PC-9 (cell line): ENCODE measurements around the gene C2orf42. TPM values are rescaled to one million over a fixed set of nuclear protein-coding genes. Genes with fewer than 3 reads are reported as not detected.
A peak's percentile ranks its signal among the peaks of the same experiment; 100 is the strongest.
"Not testable (repeated sequence)": the region's sequence is repeated elsewhere in the genome, so short reads cannot be mapped to it uniquely, and the experiment has no call there.

Experiments used
- BruUV-seq: library from RNA; stranded (reverse); fragments of 400-500 nt; replicated peaks from 2 replicates; lab custom pipeline; 2021; lab: Mats Ljungman, UMichigan
- CTCF ChIA-PET: fragments of 300-600 bp; sonication (Branson Sonifier 250); formaldehyde crosslinking; loops from one replicate; lab custom pipeline; 2022; ENCODE audit warnings: antibody characterized with exemption; lab: Charles Lee
- POLR2A ChIA-PET: fragments of 300-600 bp; sonication (Branson Sonifier 250); formaldehyde crosslinking; loops from one replicate; lab custom pipeline; 2022; ENCODE audit warnings: antibody characterized with exemption; ENCODE audit not compliant: unreplicated experiment; lab: Charles Lee
- DNase-seq, 2 experiments: peaks; one replicate each; pipeline versions ENCODE4 v3.0.0 to v3.0.0-alpha.2; 2015 to 2022; ENCODE audit warnings: mixed read lengths in 1 of 2
- H2AFZ ChIP-seq: fragments of 200-600 bp; sonication (generic); 2 replicates; pipeline ENCODE4 v1.8.1; 2017; ENCODE audit warnings: antibody characterized with exemption
- H3F3A ChIP-seq: fragments of 200-600 bp; sonication (generic); 2 replicates; pipeline ENCODE4 v1.8.1; 2017; ENCODE audit warnings: antibody characterized with exemption, mild to moderate bottlenecking, low read depth; ENCODE audit not compliant: insufficient read depth
- H3K27ac ChIP-seq: fragments of 200-600 bp; sonication (generic); 2 replicates; pipeline ENCODE4 v1.6.1; 2016; ENCODE audit warnings: mixed run types
- H3K27me3 ChIP-seq: fragments of 200-600 bp; sonication (generic); 2 replicates; pipeline ENCODE4 v1.6.1; 2016; ENCODE audit warnings: low read depth, mixed run types; ENCODE audit not compliant: insufficient read depth
- H3K36me3 ChIP-seq: fragments of 200-600 bp; sonication (generic); 2 replicates; pipeline ENCODE4 v1.6.1; 2016; ENCODE audit warnings: low read depth, mixed run types
- H3K4me1 ChIP-seq: fragments of 200-600 bp; sonication (generic); replicated peaks from 2 replicates; pipeline ENCODE4 v1.6.1; 2016; ENCODE audit warnings: mixed run types; ENCODE audit not compliant: insufficient read depth
- H3K4me2 ChIP-seq: fragments of 200-600 bp; sonication (generic); 2 replicates; pipeline ENCODE4 v1.6.1; 2017; ENCODE audit warnings: mixed run types
- H3K4me3 ChIP-seq: fragments of 200-600 bp; sonication (generic); 2 replicates; pipeline ENCODE4 v1.6.1; 2016; ENCODE audit warnings: mixed run types
- H3K79me2 ChIP-seq: fragments of 200-600 bp; sonication (generic); 2 replicates; pipeline ENCODE4 v1.6.1; 2017; ENCODE audit warnings: low read depth, mixed run types
- H3K9me2 ChIP-seq: fragments of 200-600 bp; sonication (generic); 2 replicates; pipeline ENCODE4 v1.8.1; 2017; ENCODE audit warnings: mild to moderate bottlenecking; ENCODE audit not compliant: insufficient read depth
- H3K9me3 ChIP-seq: fragments of 200-600 bp; sonication (generic); 2 replicates; pipeline ENCODE4 v1.8.1; 2016; ENCODE audit warnings: low read depth; ENCODE audit not compliant: insufficient read depth
- H4K20me1 ChIP-seq: fragments of 200-600 bp; sonication (generic); 2 replicates; pipeline ENCODE4 v1.8.1; 2017; ENCODE audit not compliant: insufficient read depth
- EZH2 ChIP-seq: fragments of 200-600 bp; sonication (generic); IDR thresholded peaks from 2 replicates; pipeline ENCODE4 v1.8.0; 2017; ENCODE audit warnings: antibody characterized with exemption, low read depth
- intact Hi-C: fragments of 100-400 bp; cut with micrococcal nuclease; formaldehyde crosslinking; loops from one replicate; pipeline ENCODE4 v1.10.0; 2022; ENCODE audit not compliant: unreplicated experiment
- total RNA-seq: library from RNA; stranded (reverse); gene quantifications from 2 replicates; pipeline ENCODE4 v1.2.3, GENCODE V29; 2021
- TF ChIP-seq, protein P1 (sequence below): fragments of 200-600 bp; sonication (generic); conservative IDR thresholded peaks from 2 replicates; pipeline ENCODE4 v1.6.1; 2017; ENCODE audit warnings: mixed run types, antibody characterized with exemption, mild to moderate bottlenecking, moderate library complexity

Gene C2orf42
- total RNA-seq, 1 experiment from 2014 or later, result 12.7 TPM

- BruUV-seq, result no TSS peak
- Histone ChIP-seq H3K4me3 (peak overlapping the region; percentile 85), H3K36me3 (no peaks in the 10 kb centered on the region), H2AFZ (peak overlapping the region; percentile 41; the same call in 1 of the 2 replicates), H4K20me1 (no peaks in the 10 kb centered on the region), H3K9me2 (no peaks in the 10 kb centered on the region), H3K27me3 (no peaks in the 10 kb centered on the region), H3K4me1 (peaks cover 39% of the 10 kb centered on the region), H3K27ac (peak overlapping the region; percentile 99), H3F3A (peaks cover 39% of the 10 kb centered on the region), H3K79me2 (peaks cover 4% of the 10 kb centered on the region; the same call in 1 of the 2 replicates), H3K4me2 (peak overlapping the region; percentile 98), H3K9me3 (no peaks in the 10 kb centered on the region)
- TF ChIP-seq, protein P1, sequence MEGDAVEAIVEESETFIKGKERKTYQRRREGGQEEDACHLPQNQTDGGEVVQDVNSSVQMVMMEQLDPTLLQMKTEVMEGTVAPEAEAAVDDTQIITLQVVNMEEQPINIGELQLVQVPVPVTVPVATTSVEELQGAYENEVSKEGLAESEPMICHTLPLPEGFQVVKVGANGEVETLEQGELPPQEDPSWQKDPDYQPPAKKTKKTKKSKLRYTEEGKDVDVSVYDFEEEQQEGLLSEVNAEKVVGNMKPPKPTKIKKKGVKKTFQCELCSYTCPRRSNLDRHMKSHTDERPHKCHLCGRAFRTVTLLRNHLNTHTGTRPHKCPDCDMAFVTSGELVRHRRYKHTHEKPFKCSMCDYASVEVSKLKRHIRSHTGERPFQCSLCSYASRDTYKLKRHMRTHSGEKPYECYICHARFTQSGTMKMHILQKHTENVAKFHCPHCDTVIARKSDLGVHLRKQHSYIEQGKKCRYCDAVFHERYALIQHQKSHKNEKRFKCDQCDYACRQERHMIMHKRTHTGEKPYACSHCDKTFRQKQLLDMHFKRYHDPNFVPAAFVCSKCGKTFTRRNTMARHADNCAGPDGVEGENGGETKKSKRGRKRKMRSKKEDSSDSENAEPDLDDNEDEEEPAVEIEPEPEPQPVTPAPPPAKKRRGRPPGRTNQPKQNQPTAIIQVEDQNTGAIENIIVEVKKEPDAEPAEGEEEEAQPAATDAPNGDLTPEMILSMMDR, result no peak
- no peak for TF ChIP-seq EZH2
- CTCF ChIA-PET, result interaction anchor here (0.6 kb wide), 2 partner anchors 223 to 227 kb away, joined by 3 to 8 read pairs; no protein-coding TSS in a partner anchor
- intact Hi-C loops, result loop anchor here (1.0 to 5.0 kb wide), 8 partner anchors 17 to 325 kb away; partner anchors contain the start of gene SNRPG
- DNase-seq, result peak in 1 of 2 experiments; percentile 81
- POLR2A ChIA-PET, result interaction anchor here (0.6 to 1.5 kb wide), 8 partner anchors 53 to 760 kb away, joined by 3 to 15 read pairs (median 4); no protein-coding TSS in a partner anchor
Measured at GRCh38 chr2:70141902-70142589, 48.8 kb downstream of the C2orf42 start.

GRCh38 chr2:70141212-70141901, 49.5 kb downstream of the C2orf42 start:
- H3K9me2 ChIP-seq, result no peaks in the 10 kb centered on the region
- BruUV-seq, result TSS peak; percentile 82
- TF ChIP-seq, protein P1, result no peak
- no peak for TF ChIP-seq EZH2
- intact Hi-C loops, result loop anchor here (2.0 to 5.0 kb wide), 3 partner anchors 17 to 324 kb away; no protein-coding TSS in a partner anchor
- ChIA-PET POLR2A (interaction anchor here (0.6 to 1.5 kb wide), 9 partner anchors 17 to 760 kb away, joined by 3 to 7 read pairs (median 4); partner anchors contain the start of genes C2orf42 and MXD1), CTCF (interaction anchor here (0.6 kb wide), 1 partner anchor 70 kb away, joined by 3 read pairs; no protein-coding TSS in a partner anchor)
- H4K20me1 ChIP-seq, result no peaks in the 10 kb centered on the region
- peaks cover 4% of the 10 kb centered on the region; the same call in 1 of the 2 replicates for H3K79me2 ChIP-seq
- H3K4me3 ChIP-seq, result peak overlapping the region; percentile 85
- no peaks in the 10 kb centered on the region for H3K36me3 ChIP-seq
- peak; percentile 86 to 99 for DNase-seq
- peak overlapping the region; percentile 99 for H3K27ac ChIP-seq
- peak overlapping the region; percentile 98 for H3K4me2 ChIP-seq
- peaks cover 46% of the 10 kb centered on the region for H3K4me1 ChIP-seq
- H2AFZ ChIP-seq, result 0 out of 2 replicates have a peak overlapping the region, but pooled peaks have one; percentile 41
- peaks cover 46% of the 10 kb centered on the region for H3F3A ChIP-seq
- H3K27me3 ChIP-seq, result no peaks in the 10 kb centered on the region
- no peaks in the 10 kb centered on the region for H3K9me3 ChIP-seq

DNA sequence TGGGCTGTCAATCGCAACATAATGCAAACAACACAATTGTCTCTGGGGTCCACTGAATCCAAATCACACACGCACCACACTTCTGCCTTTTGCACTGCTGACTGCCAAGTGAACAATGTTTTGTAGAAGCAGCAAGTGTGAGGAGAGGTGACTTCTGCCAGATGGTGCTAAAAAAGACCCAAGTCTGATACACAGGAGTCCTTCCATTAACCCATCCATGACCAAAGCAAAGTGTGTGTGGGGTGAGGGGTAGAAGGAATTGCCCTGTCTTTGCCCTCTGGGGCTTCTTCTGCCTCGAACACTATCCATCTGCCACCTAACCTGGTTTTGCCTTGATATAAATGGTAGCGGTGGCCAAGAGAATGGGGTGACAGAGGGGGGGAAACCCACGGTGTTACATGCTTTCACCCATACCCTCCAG, 50.0 kb downstream of the C2orf42 start:
- H3K9me3 ChIP-seq, result no peaks in the 10 kb centered on the region
- no peak overlapping the region for H2AFZ ChIP-seq
- no peaks in the 10 kb centered on the region for H4K20me1 ChIP-seq
- H3K79me2 ChIP-seq, result peaks cover 4% of the 10 kb centered on the region; the same call in 1 of the 2 replicates
- H3F3A ChIP-seq, result peaks cover 51% of the 10 kb centered on the region
- no peaks in the 10 kb centered on the region for H3K36me3 ChIP-seq
- TF ChIP-seq, protein P1, result peak; percentile 77
- TF ChIP-seq EZH2, result no peak
- H3K27me3 ChIP-seq, result no peaks in the 10 kb centered on the region
- ChIA-PET CTCF (interaction anchor here (0.6 kb wide), 1 partner anchor 70 kb away, joined by 3 read pairs; no protein-coding TSS in a partner anchor), POLR2A (interaction anchor here (0.6 to 1.5 kb wide), 6 partner anchors 16 to 385 kb away, joined by 3 to 5 read pairs (median 4); partner anchors contain the start of genes C2orf42 and MXD1)
- no TSS peak for BruUV-seq
- no peaks in the 10 kb centered on the region for H3K9me2 ChIP-seq
- H3K4me2 ChIP-seq, result peak overlapping the region; percentile 98
- DNase-seq, result no peak
- intact Hi-C loops, result loop anchor here (2.0 to 5.0 kb wide), 3 partner anchors 16 to 324 kb away; no protein-coding TSS in a partner anchor
- peak overlapping the region; percentile 99 for H3K27ac ChIP-seq
- H3K4me3 ChIP-seq, result peak overlapping the region; percentile 26; the same call in 1 of the 2 replicates
- peaks cover 48% of the 10 kb centered on the region for H3K4me1 ChIP-seq

GRCh38 chr2:70134323-70134983, 56.4 kb downstream of the C2orf42 start:
- H4K20me1 ChIP-seq, H3K79me2 ChIP-seq, H3K9me2 ChIP-seq, intact Hi-C loops, H3K9me3 ChIP-seq, POLR2A ChIA-PET, BruUV-seq, H3K27me3 ChIP-seq, H2AFZ ChIP-seq, H3K36me3 ChIP-seq, DNase-seq, H3K4me3 ChIP-seq: not testable (repeated sequence)
- CTCF ChIA-PET, result interaction anchor here (0.9 kb wide), 1 partner anchor 8 kb away, joined by 3 read pairs; no protein-coding TSS in a partner anchor
- peak overlapping the region; percentile 78 for H3K4me2 ChIP-seq
- H3F3A ChIP-seq, result peaks cover 54% of the 10 kb centered on the region
- H3K27ac ChIP-seq, result peak overlapping the region; percentile 95
- peaks cover 66% of the 10 kb centered on the region for H3K4me1 ChIP-seq
